IMR-90 (cell line): ENCODE measurements around the gene RADIL. TPM values are rescaled to one million over a fixed set of nuclear protein-coding genes. Genes with fewer than 3 reads are reported as not detected.

ENCODE experiments used
- ATAC-seq: fragments of 200-7000 bp; cut with Tn5 transposase; 2 replicates; pipeline ENCODE4 v1.9.1; 2020; ENCODE audit warnings: low read depth, mild to moderate bottlenecking, moderate library complexity
- BruUV-seq: library from RNA; stranded (reverse); fragments of 400-500 nt; replicated peaks from 2 replicates; lab custom pipeline; 2021; lab: Mats Ljungman, UMichigan
- CTCF ChIA-PET: fragments of 300-600 bp; formaldehyde crosslinking; extraction: SDS; loops from one replicate; lab custom pipeline; 2021; ENCODE audit warnings: antibody characterized with exemption; lab: Yijun Ruan, JAX
- POLR2A ChIA-PET: fragments of 300-600 bp; sonication (Branson Sonifier 250); formaldehyde crosslinking; loops from one replicate; lab custom pipeline; 2022; ENCODE audit warnings: antibody characterized with exemption; ENCODE audit not compliant: unreplicated experiment; lab: Charles Lee
- DNase-seq: peaks from one replicate; pipeline ENCODE4 v3.0.0; 2013
- H2AFZ ChIP-seq: replicated peaks from 2 replicates; pipeline ENCODE3; 2013; ENCODE audit warnings: low read length, mild to moderate bottlenecking; ENCODE audit not compliant: poor library complexity
- H2AK5ac ChIP-seq: 2 replicates; pipeline ENCODE4 v1.6.1; 2013; ENCODE audit warnings: low read depth, low read length, inconsistent platforms
- H2AK9ac ChIP-seq: replicated peaks from 2 replicates; pipeline ENCODE3; 2013; ENCODE audit warnings: mild to moderate bottlenecking, low read depth, low read length, moderate library complexity; ENCODE audit not compliant: poor library complexity
- H2BK120ac ChIP-seq: 2 replicates; pipeline ENCODE4 v1.6.1; 2013; ENCODE audit warnings: low read depth, low read length, inconsistent platforms
- H2BK15ac ChIP-seq: 3 replicates; pipeline ENCODE4 v1.6.1; 2013; ENCODE audit warnings: low read depth, low read length, inconsistent platforms
- H2BK20ac ChIP-seq: 2 replicates; pipeline ENCODE4 v1.6.1; 2013; ENCODE audit warnings: low read depth, mild to moderate bottlenecking, inconsistent platforms, low read length, moderate library complexity
- H2BK5ac ChIP-seq: 2 replicates; pipeline ENCODE4 v1.6.1; 2013; ENCODE audit warnings: mild to moderate bottlenecking, low read depth, low read length, inconsistent platforms; ENCODE audit not compliant: poor library complexity, severe bottlenecking
- H3K14ac ChIP-seq: replicated peaks from 2 replicates; pipeline ENCODE4 v1.6.1; 2013; ENCODE audit warnings: low read depth, low read length, inconsistent platforms
- H3K18ac ChIP-seq: 2 replicates; pipeline ENCODE4 v1.6.1; 2013; ENCODE audit warnings: low read depth, low read length, control low read depth
- H3K23ac ChIP-seq: 2 replicates; pipeline ENCODE4 v1.6.1; 2013; ENCODE audit warnings: low read depth, low read length, inconsistent platforms
- H3K27ac ChIP-seq: 2 replicates; pipeline ENCODE4 v1.5.1; 2013; ENCODE audit warnings: mild to moderate bottlenecking, control low read depth, low read length; ENCODE audit not compliant: insufficient read depth
- H3K27me3 ChIP-seq: 2 replicates; pipeline ENCODE4 v1.6.1; 2013; ENCODE audit warnings: low read length; ENCODE audit not compliant: control insufficient read depth, insufficient read depth
- H3K36me3 ChIP-seq: 2 replicates; pipeline ENCODE4 v1.6.1; 2013; ENCODE audit warnings: low read length, mixed read lengths; ENCODE audit not compliant: control insufficient read depth, insufficient read depth
- H3K4ac ChIP-seq: 2 replicates; pipeline ENCODE4 v1.6.1; 2013; ENCODE audit warnings: low read depth, low read length, inconsistent platforms
- H3K4me1 ChIP-seq: 2 replicates; pipeline ENCODE4 v1.6.1; 2013; ENCODE audit warnings: low read length, mixed read lengths; ENCODE audit not compliant: control insufficient read depth, insufficient read depth
- H3K4me2 ChIP-seq: 2 replicates; pipeline ENCODE4 v1.6.1; 2013; ENCODE audit warnings: low read depth, mild to moderate bottlenecking, control low read depth, low read length, moderate library complexity
- H3K4me3 ChIP-seq: 2 replicates; pipeline ENCODE4 v1.5.1; 2013; ENCODE audit warnings: low read depth, mild to moderate bottlenecking, control low read depth, low read length, moderate library complexity; ENCODE audit not compliant: insufficient read depth
- H3K56ac ChIP-seq: 2 replicates; pipeline ENCODE4 v1.6.1; 2013; ENCODE audit warnings: low read length, inconsistent platforms; ENCODE audit not compliant: insufficient read depth; ENCODE audit errors: extremely low read depth
- H3K79me1 ChIP-seq, 2 experiments: 2 replicates each; pipeline ENCODE4 v1.6.1; 2013; ENCODE audit warnings: low read length in 2 of 2, inconsistent platforms in 1 of 2, low read depth in 1 of 2
- H3K9ac ChIP-seq: 2 replicates; pipeline ENCODE4 v1.6.1; 2013; ENCODE audit warnings: low read depth, low read length, control low read depth
- H3K9me1 ChIP-seq: 2 replicates; pipeline ENCODE4 v1.6.1; 2013; ENCODE audit warnings: low read length, inconsistent platforms; ENCODE audit not compliant: insufficient read depth
- H3K9me3 ChIP-seq: 2 replicates; pipeline ENCODE4 v1.6.1; 2013; ENCODE audit warnings: low read length; ENCODE audit not compliant: control insufficient read depth, insufficient read depth
- H4K20me1 ChIP-seq: 2 replicates; pipeline ENCODE4 v1.6.1; 2013; ENCODE audit warnings: low read length, inconsistent platforms; ENCODE audit not compliant: insufficient read depth
- H4K5ac ChIP-seq: 2 replicates; pipeline ENCODE4 v1.6.1; 2013; ENCODE audit warnings: mild to moderate bottlenecking, low read depth, low read length, control low read depth
- H4K8ac ChIP-seq, 2 experiments: 2 replicates each; pipeline ENCODE4 v1.6.1; 2013; ENCODE audit warnings: low read depth in 2 of 2, low read length in 2 of 2, control low read depth in 1 of 2, inconsistent platforms in 1 of 2
- H4K91ac ChIP-seq: 2 replicates; pipeline ENCODE4 v1.6.1; 2013; ENCODE audit warnings: low read depth, low read length, inconsistent platforms; ENCODE audit not compliant: insufficient read depth
- CHD1 ChIP-seq: IDR thresholded peaks from 2 replicates; pipeline ENCODE4 v1.6.1; 2012; ENCODE audit warnings: low read depth, low read length, improper control_type of control experiment
- FOS ChIP-seq: fragments of 150-350 bp; IDR thresholded peaks from 2 replicates; pipeline ENCODE4 v1.6.1; 2016; ENCODE audit warnings: low read depth, low read length
- MXI1 ChIP-seq: IDR thresholded peaks from 2 replicates; pipeline ENCODE4 v1.6.1; 2012; ENCODE audit warnings: low read depth, mild to moderate bottlenecking, low read length, moderate library complexity, borderline replicate concordance
- RAD21 ChIP-seq: IDR thresholded peaks from 2 replicates; pipeline ENCODE4 v1.6.1; 2012; ENCODE audit warnings: low read length, improper control_type of control experiment
- WGBS, 2 experiments: methylation state at CpG; one replicate each; pipeline versions ENCODE4 v1.1.5 to v1.1.7; 2013; ENCODE audit warnings: missing lambda C conversion rate in 2 of 2; ENCODE audit not compliant: insufficient read length in 1 of 2; ENCODE audit errors: extremely low coverage in 2 of 2; 5-methylcytosine and 5-hydroxymethylcytosine counted together
- dilution Hi-C: fragments of 300-500 bp; cut with HindIII; formaldehyde crosslinking; loops from one replicate; pipeline ENCODE4 v1.14.3; 2018; ENCODE audit warnings: low sequenced_read_pairs; ENCODE audit not compliant: unreplicated experiment
- in situ Hi-C: fragments of 300-500 bp; cut with MboI; formaldehyde crosslinking; loops from 3 replicates; pipeline ENCODE4 v1.14.3; 2019; ENCODE audit warnings: low sequenced_read_pairs, inconsistent platforms, mixed read lengths
- intact Hi-C: fragments of 100-400 bp; cut with micrococcal nuclease; formaldehyde crosslinking; loops from 2 replicates; pipeline ENCODE4 v1.10.0; 2022
- polyA plus RNA-seq, 3 experiments: library from polyadenylated mRNA; depleted of rRNA; stranded (reverse); fragments of >200 nt; gene quantifications; 2 replicates each; pipeline ENCODE4 v1.2.3, GENCODE V29; 2012; ENCODE audit warnings: low replicate concordance in 1 of 3
- total RNA-seq: library from RNA; depleted of rRNA; stranded (reverse); fragments of >200 nt; gene quantifications from 2 replicates; pipeline ENCODE4 v1.2.3, GENCODE V29; 2012
- TF ChIP-seq, protein P1 (sequence below): conservative IDR thresholded peaks from 2 replicates; pipeline ENCODE4 v1.5.1; 2012; ENCODE audit warnings: mild to moderate bottlenecking, low read depth, low read length, improper control_type of control experiment
- TF ChIP-seq, protein P2 (sequence below): fragments of 150-350 bp; IDR thresholded peaks from 2 replicates; pipeline ENCODE4 v1.6.1; 2016; ENCODE audit warnings: low read depth, mild to moderate bottlenecking, low read length, moderate library complexity, borderline replicate concordance

The RADIL gene
- total and polyA plus RNA-seq, 2 of the 4 experiments (the other 2 are of a cell fraction), result 0.18 to 0.48 TPM

DNA sequence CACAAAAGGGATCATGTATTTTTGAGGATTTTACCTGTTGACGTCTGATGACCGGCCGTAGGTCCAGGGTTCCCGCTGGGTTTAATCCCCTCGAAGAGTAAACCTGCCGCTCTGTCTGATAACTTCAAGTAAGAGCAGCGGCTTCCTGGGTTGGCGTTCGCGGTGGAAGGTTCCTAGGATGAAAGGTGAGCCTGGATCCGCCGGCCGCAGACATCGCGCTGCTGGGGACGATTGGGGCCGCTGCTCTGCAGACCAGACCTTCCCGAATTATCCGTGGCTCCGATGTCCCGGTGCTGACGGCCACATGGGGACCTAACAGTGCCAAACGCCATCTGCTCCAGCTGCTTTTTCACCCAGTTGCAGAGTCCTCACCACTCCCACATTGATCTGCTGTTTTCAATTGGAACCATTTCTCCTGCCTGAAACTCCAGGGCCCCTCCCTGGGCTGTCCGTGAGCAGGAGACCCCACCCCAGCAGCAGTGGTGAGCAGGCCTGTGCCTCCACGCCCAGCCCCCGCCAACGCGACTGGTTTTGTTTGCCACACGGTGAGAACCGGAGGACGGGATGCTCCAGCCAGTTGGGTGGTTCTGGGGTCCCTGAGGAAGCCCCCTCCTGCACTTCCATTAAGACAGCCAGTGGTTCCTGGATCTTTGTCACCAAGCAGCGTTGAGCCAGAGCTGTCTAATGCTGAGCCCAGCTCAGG is 120.3 kb downstream of the RADIL start:
- in situ Hi-C loops, result loop anchor here (25.0 kb wide), 1 partner anchor 1901 kb away; no protein-coding TSS in a partner anchor
- POLR2A ChIA-PET, result no interaction called here
- Histone ChIP-seq H4K91ac (no peak overlapping the region), H4K5ac (no peak overlapping the region), H3K9ac (no peak overlapping the region), H3K14ac (no peak overlapping the region), H2BK5ac (no peak overlapping the region), H3K79me1 (peaks cover 3 to 36% of the 10 kb centered on the region in 2 experiments; a peak in 3 of 4 replicates), H2BK15ac (no peak overlapping the region), H2AK5ac (no peak overlapping the region), H3K9me3 (no peaks in the 10 kb centered on the region), H3K56ac (no peak overlapping the region), H4K20me1 (peaks cover 15% of the 10 kb centered on the region), H3K4me2 (no peak overlapping the region), H2BK20ac (no peak overlapping the region), H3K36me3 (peaks cover 82% of the 10 kb centered on the region), H3K27me3 (no peaks in the 10 kb centered on the region), H3K9me1 (no peaks in the 10 kb centered on the region), H3K4me3 (no peak overlapping the region), H2AFZ (no peak overlapping the region), H2BK120ac (no peak overlapping the region), H3K27ac (no peak overlapping the region), H3K4me1 (no peaks in the 10 kb centered on the region), H3K18ac (no peak overlapping the region), H2AK9ac (no peak overlapping the region), H3K4ac (no peak overlapping the region), H4K8ac (no peak overlapping the region), H3K23ac (no peak overlapping the region)
- CTCF ChIA-PET, result no interaction called here
- dilution Hi-C loops, result no loop called here
- DNase-seq, result no peak
- WGBS, 2 experiments, result 95% methylated on average over 21 of the region's 32 CpGs; no CpG with 5 or more reads in 1 of the 2 experiments
- TF ChIP-seq, protein P1, sequence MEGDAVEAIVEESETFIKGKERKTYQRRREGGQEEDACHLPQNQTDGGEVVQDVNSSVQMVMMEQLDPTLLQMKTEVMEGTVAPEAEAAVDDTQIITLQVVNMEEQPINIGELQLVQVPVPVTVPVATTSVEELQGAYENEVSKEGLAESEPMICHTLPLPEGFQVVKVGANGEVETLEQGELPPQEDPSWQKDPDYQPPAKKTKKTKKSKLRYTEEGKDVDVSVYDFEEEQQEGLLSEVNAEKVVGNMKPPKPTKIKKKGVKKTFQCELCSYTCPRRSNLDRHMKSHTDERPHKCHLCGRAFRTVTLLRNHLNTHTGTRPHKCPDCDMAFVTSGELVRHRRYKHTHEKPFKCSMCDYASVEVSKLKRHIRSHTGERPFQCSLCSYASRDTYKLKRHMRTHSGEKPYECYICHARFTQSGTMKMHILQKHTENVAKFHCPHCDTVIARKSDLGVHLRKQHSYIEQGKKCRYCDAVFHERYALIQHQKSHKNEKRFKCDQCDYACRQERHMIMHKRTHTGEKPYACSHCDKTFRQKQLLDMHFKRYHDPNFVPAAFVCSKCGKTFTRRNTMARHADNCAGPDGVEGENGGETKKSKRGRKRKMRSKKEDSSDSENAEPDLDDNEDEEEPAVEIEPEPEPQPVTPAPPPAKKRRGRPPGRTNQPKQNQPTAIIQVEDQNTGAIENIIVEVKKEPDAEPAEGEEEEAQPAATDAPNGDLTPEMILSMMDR, result no peak
- TF ChIP-seq FOS (no peak), MXI1 (no peak), RAD21 (no peak), CHD1 (no peak)
- TF ChIP-seq, protein P2, sequence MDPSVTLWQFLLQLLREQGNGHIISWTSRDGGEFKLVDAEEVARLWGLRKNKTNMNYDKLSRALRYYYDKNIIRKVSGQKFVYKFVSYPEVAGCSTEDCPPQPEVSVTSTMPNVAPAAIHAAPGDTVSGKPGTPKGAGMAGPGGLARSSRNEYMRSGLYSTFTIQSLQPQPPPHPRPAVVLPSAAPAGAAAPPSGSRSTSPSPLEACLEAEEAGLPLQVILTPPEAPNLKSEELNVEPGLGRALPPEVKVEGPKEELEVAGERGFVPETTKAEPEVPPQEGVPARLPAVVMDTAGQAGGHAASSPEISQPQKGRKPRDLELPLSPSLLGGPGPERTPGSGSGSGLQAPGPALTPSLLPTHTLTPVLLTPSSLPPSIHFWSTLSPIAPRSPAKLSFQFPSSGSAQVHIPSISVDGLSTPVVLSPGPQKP, result no peak
- no peak for ATAC-seq
- intact Hi-C loops, result no loop called here
- no TSS peak for BruUV-seq
